Activated B cell treated with CpG ODN at 0.5 μM for 24 hours (primary cell): Measurements from ENCODE around the gene CDK14. TPM values are rescaled to one million over a fixed set of nuclear protein-coding genes. Genes with fewer than 3 reads are reported as not detected.

Source experiments
- ATAC-seq: fragments of 200-7000 bp; cut with Tn5 transposase; one replicate; pipeline ENCODE4 v1.10.0; 2021; ENCODE audit warnings: low read depth, mild to moderate bottlenecking, moderate library complexity
- CTCF ChIA-PET: fragments of 350-600 bp; sonication (Branson Sonifier 250); formaldehyde crosslinking; loops from one replicate; lab custom pipeline; 2021; ENCODE audit warnings: antibody characterized with exemption; lab: Charles Lee
- POLR2A ChIA-PET: fragments of 350-600 bp; sonication (Branson Sonifier 250); formaldehyde crosslinking; loops from one replicate; lab custom pipeline; 2021; ENCODE audit warnings: antibody characterized with exemption; lab: Charles Lee
- DNase-seq: peaks from one replicate; pipeline ENCODE4 v3.0.0; 2022
- H3K27ac Mint-ChIP-seq: one replicate; pipeline ENCODE4 v1.8.0; 2020; ENCODE audit warnings: mixed read lengths
- H3K27me3 Mint-ChIP-seq: one replicate; pipeline ENCODE4 v1.8.0; 2021; ENCODE audit warnings: mixed read lengths
- H3K36me3 Mint-ChIP-seq: one replicate; pipeline ENCODE4 v1.8.0; 2021; ENCODE audit warnings: low read depth, mixed read lengths
- H3K4me1 Mint-ChIP-seq: one replicate; pipeline ENCODE4 v1.8.0; 2021; ENCODE audit warnings: mixed read lengths
- H3K4me3 Mint-ChIP-seq: one replicate; pipeline ENCODE4 v1.8.0; 2020; ENCODE audit warnings: mild to moderate bottlenecking, mixed read lengths
- H3K9me3 Mint-ChIP-seq: one replicate; pipeline ENCODE4 v1.8.0; 2020; ENCODE audit warnings: mixed read lengths
- intact Hi-C: fragments of 100-400 bp; cut with micrococcal nuclease; formaldehyde crosslinking; loops from one replicate; pipeline ENCODE4 v1.15.1; 2024
- total RNA-seq: library from RNA; stranded (reverse); gene quantifications from 2 replicates; pipeline ENCODE4 v1.2.3, GENCODE V29; 2022
- TF ChIP-seq, protein P1 (sequence below): fragments of 200-600 bp; IDR thresholded peaks from one replicate; pipeline ENCODE4 v1.8.0; 2022; ENCODE audit warnings: antibody characterized with exemption, mild to moderate bottlenecking

CDK14 gene
- total RNA-seq, 1 donor from 2014 or later, result 140 TPM

DNA sequence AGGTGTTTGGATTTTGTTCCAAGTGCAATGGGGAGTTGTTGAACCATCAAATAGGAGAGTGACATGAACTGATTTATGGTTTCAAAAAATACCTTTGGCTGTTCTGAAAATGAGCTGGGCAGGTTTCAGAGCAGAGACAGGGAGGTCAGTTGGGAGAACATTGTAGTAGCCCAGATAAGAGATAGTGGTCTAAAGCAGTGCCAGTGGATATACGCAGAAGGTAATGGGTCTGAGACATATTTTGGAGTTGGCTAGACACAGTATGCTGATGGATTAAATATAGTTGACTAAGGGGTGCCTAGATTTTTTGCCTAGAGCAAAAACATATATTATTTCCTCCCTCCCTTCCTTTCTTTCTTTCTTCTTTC lies 21.3 kb upstream of the CDK14 start:
- Mint-ChIP-seq H3K27me3 (no peaks in the 10 kb centered on the region), H3K36me3 (no peaks in the 10 kb centered on the region), H3K4me3 (no peak overlapping the region), H3K27ac (no peak overlapping the region), H3K9me3 (no peaks in the 10 kb centered on the region), H3K4me1 (peaks cover 14% of the 10 kb centered on the region)
- TF ChIP-seq, protein P1, sequence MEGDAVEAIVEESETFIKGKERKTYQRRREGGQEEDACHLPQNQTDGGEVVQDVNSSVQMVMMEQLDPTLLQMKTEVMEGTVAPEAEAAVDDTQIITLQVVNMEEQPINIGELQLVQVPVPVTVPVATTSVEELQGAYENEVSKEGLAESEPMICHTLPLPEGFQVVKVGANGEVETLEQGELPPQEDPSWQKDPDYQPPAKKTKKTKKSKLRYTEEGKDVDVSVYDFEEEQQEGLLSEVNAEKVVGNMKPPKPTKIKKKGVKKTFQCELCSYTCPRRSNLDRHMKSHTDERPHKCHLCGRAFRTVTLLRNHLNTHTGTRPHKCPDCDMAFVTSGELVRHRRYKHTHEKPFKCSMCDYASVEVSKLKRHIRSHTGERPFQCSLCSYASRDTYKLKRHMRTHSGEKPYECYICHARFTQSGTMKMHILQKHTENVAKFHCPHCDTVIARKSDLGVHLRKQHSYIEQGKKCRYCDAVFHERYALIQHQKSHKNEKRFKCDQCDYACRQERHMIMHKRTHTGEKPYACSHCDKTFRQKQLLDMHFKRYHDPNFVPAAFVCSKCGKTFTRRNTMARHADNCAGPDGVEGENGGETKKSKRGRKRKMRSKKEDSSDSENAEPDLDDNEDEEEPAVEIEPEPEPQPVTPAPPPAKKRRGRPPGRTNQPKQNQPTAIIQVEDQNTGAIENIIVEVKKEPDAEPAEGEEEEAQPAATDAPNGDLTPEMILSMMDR, result no peak
- intact Hi-C loops, result no loop called here
- CTCF ChIA-PET, result no interaction called here
- ATAC-seq (no peak), DNase-seq (no peak)
- POLR2A ChIA-PET, result no interaction called here

DNA sequence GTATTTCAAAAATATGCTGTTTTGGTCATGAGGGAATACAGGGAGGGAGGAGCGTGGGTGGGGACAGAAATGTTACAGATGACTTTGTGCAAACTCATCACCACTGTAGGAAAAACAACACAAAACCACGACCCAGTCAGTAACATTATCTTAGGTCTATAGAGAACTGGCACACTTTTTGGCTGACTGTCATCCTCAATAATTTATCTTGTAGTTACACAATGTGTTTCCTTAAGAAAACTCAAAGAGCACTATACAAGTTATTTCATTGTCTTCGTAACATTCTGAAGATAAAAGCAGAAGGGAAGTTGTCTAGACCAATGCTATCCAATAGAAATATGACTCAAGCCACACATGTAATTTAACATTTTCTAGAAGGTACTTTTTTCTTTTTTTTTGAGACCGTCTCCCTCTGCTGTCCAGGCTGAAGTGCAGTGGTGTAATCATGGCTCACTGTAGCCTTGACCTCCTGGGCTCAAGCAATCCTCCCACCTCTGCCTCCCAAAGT lies 16.9 kb upstream of the CDK14 start:
- no peaks in the 10 kb centered on the region for H3K27me3 Mint-ChIP-seq
- intact Hi-C loops, result loop anchor here (2.0 kb wide), 1 partner anchor 16 kb away; no protein-coding TSS in a partner anchor
- ATAC-seq (no peak), DNase-seq (no peak)
- ChIA-PET CTCF (no interaction called here), POLR2A (no interaction called here)
- no peak overlapping the region for H3K27ac Mint-ChIP-seq
- H3K4me1 Mint-ChIP-seq, result peaks cover 6% of the 10 kb centered on the region
- H3K4me3 Mint-ChIP-seq, result no peak overlapping the region
- H3K9me3 Mint-ChIP-seq, result no peaks in the 10 kb centered on the region
- TF ChIP-seq, protein P1, result no peak
- H3K36me3 Mint-ChIP-seq, result no peaks in the 10 kb centered on the region

DNA sequence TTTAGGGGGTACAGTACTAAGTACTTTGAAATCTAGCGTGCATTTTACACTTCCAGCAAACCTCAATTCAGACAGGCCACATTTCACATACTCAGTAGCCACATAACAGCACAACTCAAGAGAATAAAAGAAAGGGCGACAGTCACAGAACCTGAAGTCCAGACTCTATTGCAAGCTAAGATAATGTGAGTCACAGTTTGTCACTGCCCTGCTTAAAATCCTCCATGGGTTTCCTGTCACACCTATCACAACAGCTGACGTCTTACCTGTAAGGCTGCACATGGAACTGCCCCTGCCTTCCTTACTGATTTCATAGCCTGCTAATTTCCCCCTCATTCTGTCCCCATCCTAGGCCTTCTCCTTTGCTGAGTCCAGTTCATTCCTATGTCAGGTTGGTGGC lies 16.1 kb upstream of the CDK14 start:
- Mint-ChIP-seq H3K9me3 (no peaks in the 10 kb centered on the region), H3K4me1 (peaks cover 15% of the 10 kb centered on the region), H3K4me3 (no peak overlapping the region), H3K36me3 (no peaks in the 10 kb centered on the region), H3K27me3 (no peaks in the 10 kb centered on the region), H3K27ac (no peak overlapping the region)
- ChIA-PET CTCF (no interaction called here), POLR2A (no interaction called here)
- DNase-seq (no peak), ATAC-seq (no peak)
- intact Hi-C loops, result no loop called here
- TF ChIP-seq, protein P1, result no peak

DNA sequence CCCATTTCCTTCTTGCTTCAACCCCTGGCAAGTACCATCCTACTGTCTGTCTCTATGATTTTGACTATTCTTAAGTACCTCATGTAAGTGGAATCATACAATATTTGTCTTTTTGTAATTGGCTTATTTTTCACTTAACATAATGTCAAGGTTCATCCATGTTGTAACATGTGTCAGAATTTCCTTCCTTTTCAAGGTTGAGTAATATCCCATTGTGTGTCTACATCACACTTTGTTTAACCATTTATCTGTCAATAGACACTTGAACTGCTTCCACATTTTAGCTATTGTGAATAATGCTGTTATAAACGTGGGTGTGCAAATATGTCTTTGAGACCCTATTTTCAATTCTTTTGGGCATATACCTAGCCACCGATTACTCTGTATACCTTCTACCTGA lies 14.0 kb upstream of the CDK14 start:
- ChIA-PET POLR2A (no interaction called here), CTCF (no interaction called here)
- H3K4me3 Mint-ChIP-seq, result no peak overlapping the region
- no peaks in the 10 kb centered on the region for H3K9me3 Mint-ChIP-seq
- ATAC-seq, result no peak
- intact Hi-C loops, result no loop called here
- TF ChIP-seq, protein P1, result no peak
- no peaks in the 10 kb centered on the region for H3K27me3 Mint-ChIP-seq
- no peaks in the 10 kb centered on the region for H3K36me3 Mint-ChIP-seq
- H3K27ac Mint-ChIP-seq, result no peak overlapping the region
- DNase-seq, result no peak
- H3K4me1 Mint-ChIP-seq, result peaks cover 15% of the 10 kb centered on the region

DNA sequence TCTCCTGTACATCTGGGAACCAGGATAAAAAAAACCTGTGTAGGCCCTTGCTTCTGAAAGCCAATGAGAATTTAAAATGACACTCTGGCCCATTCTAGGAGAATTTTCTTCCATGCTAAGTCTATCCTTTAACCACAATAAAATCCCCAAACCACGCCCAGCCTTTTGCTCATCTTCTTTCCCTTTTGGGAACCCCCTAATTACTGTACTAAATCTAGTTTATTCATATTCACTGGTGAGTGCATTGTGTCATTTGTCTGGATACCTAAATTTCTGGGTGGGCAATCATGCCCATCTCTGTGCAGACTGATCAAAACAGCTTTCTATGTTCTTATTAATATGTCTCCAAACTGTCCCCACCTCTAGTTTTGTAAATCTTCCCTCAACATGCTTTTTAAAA lies 11.7 kb upstream of the CDK14 start:
- DNase-seq (no peak), ATAC-seq (no peak)
- Mint-ChIP-seq H3K27ac (no peak overlapping the region), H3K27me3 (no peaks in the 10 kb centered on the region), H3K9me3 (no peaks in the 10 kb centered on the region), H3K36me3 (no peaks in the 10 kb centered on the region), H3K4me1 (peaks cover 10% of the 10 kb centered on the region), H3K4me3 (no peak overlapping the region)
- ChIA-PET CTCF (interaction anchor here (1.1 kb wide), 1 partner anchor 45 kb away, joined by 3 read pairs; no protein-coding TSS in a partner anchor), POLR2A (interaction anchor here (0.6 kb wide), 1 partner anchor 28 kb away, joined by 9 read pairs; no protein-coding TSS in a partner anchor)
- intact Hi-C loops, result loop anchor here (2.0 kb wide), 1 partner anchor 16 kb away; no protein-coding TSS in a partner anchor
- TF ChIP-seq, protein P1, result no peak
